Psoas muscle (tissue), 8 donors: ENCODE results near the gene SIPA1L2. TPM values are rescaled to one million over a fixed set of nuclear protein-coding genes. Genes with fewer than 3 reads are reported as not detected.
A peak's percentile ranks its signal among the peaks of the same experiment; 100 is the strongest.

Source experiments
- ATAC-seq, 4 donors: fragments of 200-7000 bp; cut with Tn5 transposase; one replicate each; pipeline ENCODE4 v1.9.1; 2020; ENCODE audit warnings: moderate library complexity in 3 of 4, mild to moderate bottlenecking in 2 of 4
- DNase-seq, 2 donors: peaks; one replicate each; pipeline ENCODE4 v3.0.0-alpha.2; 2020
- H3K27ac ChIP-seq: fragments of 200-600 bp; one replicate; pipeline ENCODE4 v1.8.0; 2022
- H3K27me3 ChIP-seq, 3 donors: fragments of 200-600 bp in 1 of 3; one replicate each; pipeline versions ENCODE4 v1.6.1 to v1.8.0; 2013 to 2022; ENCODE audit warnings: low read length in 2 of 3, mild to moderate bottlenecking in 2 of 3, moderate library complexity in 1 of 3; ENCODE audit not compliant: insufficient read depth in 3 of 3
- H3K36me3 ChIP-seq, 2 donors: fragments of 200-600 bp in 1 of 2; one replicate each; pipeline versions ENCODE4 v1.6.1 to v1.8.0; 2013 to 2022; ENCODE audit warnings: low read depth in 1 of 2, mild to moderate bottlenecking in 1 of 2, moderate library complexity in 1 of 2; ENCODE audit not compliant: insufficient read depth in 1 of 2
- H3K4me1 ChIP-seq: fragments of 200-600 bp; one replicate; pipeline ENCODE4 v1.8.0; 2022
- H3K4me3 ChIP-seq: fragments of 200-600 bp; one replicate; pipeline ENCODE4 v1.8.0; 2022; ENCODE audit warnings: mild to moderate bottlenecking
- H3K9me3 ChIP-seq: fragments of 200-600 bp; one replicate; pipeline ENCODE4 v1.8.0; 2022
- CTCF ChIP-seq: fragments of 200-600 bp; IDR thresholded peaks from one replicate; pipeline ENCODE4 v1.8.0; 2022; ENCODE audit warnings: antibody characterized with exemption
- WGBS, 3 donors: extraction: QIAGEN DNeasy Blood & Tissue Kit; methylation state at CpG; one replicate each; pipeline versions ENCODE4 v1.1.6 to v1.1.7; 2013; 5-methylcytosine and 5-hydroxymethylcytosine counted together
- intact Hi-C, 2 donors: fragments of 100-400 bp; cut with DNase I; formaldehyde crosslinking; loops; one replicate each; pipeline versions ENCODE4 v1.11.0 to v1.14.2; 2022
- polyA plus RNA-seq, 3 donors: library from polyadenylated mRNA; stranded (reverse); fragments of 200-250 nt; gene quantifications; one replicate each; pipeline ENCODE4 v1.2.3, GENCODE V29; 2013
- total RNA-seq, 4 donors: library from RNA; stranded (reverse); fragmentation: NEBNext Ultra II Directional in 2 of 4; extraction: Animal tissue kit (Norgen Biotek cat#: 25700) in 2 of 4; gene quantifications; one replicate each; pipeline versions ENCODE4 v1.2.1 to v1.2.4, GENCODE V29; 2021 to 2023
- donor health status: healthy with polysubstance abuse.
- donor health status: DM: no; HTN: no; CAD: no; lungs with moderate emphysema.
- donor health status: Bipolar disorder and iron deficiency.
- donor health status: healthy.
- donor health status: DM: yes; HTN: yes; CAD: no.
- donor health status: DM: no; HTN: no; CAD: no.
- donor health status: DM: no; HTN: no; CAD: no.
- donor health status: DM: yes; HTN: yes; CAD: no.

SIPA1L2 gene
- total and polyA plus RNA-seq, 7 donors, result 4.3 to 54.4 (median 9.4) TPM

- TF ChIP-seq CTCF, result no peak
- DNase-seq (no peak), ATAC-seq (no peak)
- H3K4me1 ChIP-seq, result peaks cover 14% of the 10 kb centered on the region
- peak overlapping the region; percentile 97 for H3K4me3 ChIP-seq
- peak overlapping the region; percentile 14 for H3K27ac ChIP-seq
- no peaks in the 10 kb centered on the region for H3K36me3 ChIP-seq
- intact Hi-C loops, result loop anchor here (5.0 to 10.0 kb wide), 6 partner anchors 74 to 762 kb away; no protein-coding TSS in a partner anchor
- H3K9me3 ChIP-seq, result no peaks in the 10 kb centered on the region
- WGBS, 3 donors, result 85 to 92% (median 85%) methylated on average over 2 of the region's 2 CpGs
- H3K27me3 ChIP-seq, result no peaks in the 10 kb centered on the region
Observed at GRCh38 chr1:232626452-232626851, 3.5 kb downstream of the SIPA1L2 start.

GRCh38 chr1:232625319-232625868, 4.5 kb downstream of the SIPA1L2 start:
- 80 to 93% (median 85%) methylated on average over 11 of the region's 11 CpGs for WGBS, 3 donors
- TF ChIP-seq CTCF, result no peak
- Histone ChIP-seq H3K36me3 (no peaks in the 10 kb centered on the region), H3K4me1 (peaks cover 14% of the 10 kb centered on the region), H3K4me3 (peak overlapping the region; percentile 6), H3K27me3 (no peaks in the 10 kb centered on the region), H3K27ac (peak overlapping the region; percentile 38), H3K9me3 (no peaks in the 10 kb centered on the region)
- ATAC-seq (no peak), DNase-seq (no peak)
- intact Hi-C loops, result loop anchor here (5.0 to 10.0 kb wide), 6 partner anchors 73 to 761 kb away; no protein-coding TSS in a partner anchor

GRCh38 chr1:232624546-232625281, 5.2 kb downstream of the SIPA1L2 start:
- Histone ChIP-seq H3K36me3 (no peaks in the 10 kb centered on the region), H3K9me3 (no peaks in the 10 kb centered on the region), H3K27me3 (no peaks in the 10 kb centered on the region), H3K27ac (peak overlapping the region; percentile 38), H3K4me3 (peak overlapping the region; percentile 6), H3K4me1 (peaks cover 20% of the 10 kb centered on the region)
- WGBS, 3 donors, result 61 to 74% (median 68%) methylated on average over 7 of the region's 7 CpGs
- no peak for TF ChIP-seq CTCF
- intact Hi-C loops, result loop anchor here (5.0 to 10.0 kb wide), 6 partner anchors 72 to 760 kb away; no protein-coding TSS in a partner anchor
- ATAC-seq, result no peak
- no peak for DNase-seq

- DNase-seq, result no peak
- no peaks in the 10 kb centered on the region for H3K36me3 ChIP-seq
- intact Hi-C loops, result loop anchor here (10.0 kb wide), 3 partner anchors 138 to 758 kb away; no protein-coding TSS in a partner anchor
- H3K4me1 ChIP-seq, result peaks cover 21% of the 10 kb centered on the region
- TF ChIP-seq CTCF, result no peak
- H3K9me3 ChIP-seq, result no peaks in the 10 kb centered on the region
- H3K4me3 ChIP-seq, result no peak overlapping the region
- WGBS, 3 donors, result 61 to 76% (median 74%) methylated on average over 7 to 8 of the region's 8 CpGs
- no peak for ATAC-seq
- H3K27ac ChIP-seq, result peak overlapping the region; percentile 19
- no peaks in the 10 kb centered on the region for H3K27me3 ChIP-seq
Observed at GRCh38 chr1:232622981-232623380, 7.0 kb downstream of the SIPA1L2 start.
